GM20000 (cell line): ENCODE measurements around the gene SLC25A15.
A peak's percentile ranks its signal among the peaks of the same experiment; 100 is the strongest.

ENCODE experiments used
- DNase-seq: peaks from one replicate; pipeline ENCODE4 v3.0.0; 2012; ENCODE audit warnings: low spot score
- TF ChIP-seq, protein P1 (sequence below): IDR thresholded peaks from 2 replicates; pipeline ENCODE4 v1.5.1; 2012; ENCODE audit warnings: mild to moderate bottlenecking, control low read depth; ENCODE audit errors: extremely low read depth, missing control alignments

Gene SLC25A15

DNA sequence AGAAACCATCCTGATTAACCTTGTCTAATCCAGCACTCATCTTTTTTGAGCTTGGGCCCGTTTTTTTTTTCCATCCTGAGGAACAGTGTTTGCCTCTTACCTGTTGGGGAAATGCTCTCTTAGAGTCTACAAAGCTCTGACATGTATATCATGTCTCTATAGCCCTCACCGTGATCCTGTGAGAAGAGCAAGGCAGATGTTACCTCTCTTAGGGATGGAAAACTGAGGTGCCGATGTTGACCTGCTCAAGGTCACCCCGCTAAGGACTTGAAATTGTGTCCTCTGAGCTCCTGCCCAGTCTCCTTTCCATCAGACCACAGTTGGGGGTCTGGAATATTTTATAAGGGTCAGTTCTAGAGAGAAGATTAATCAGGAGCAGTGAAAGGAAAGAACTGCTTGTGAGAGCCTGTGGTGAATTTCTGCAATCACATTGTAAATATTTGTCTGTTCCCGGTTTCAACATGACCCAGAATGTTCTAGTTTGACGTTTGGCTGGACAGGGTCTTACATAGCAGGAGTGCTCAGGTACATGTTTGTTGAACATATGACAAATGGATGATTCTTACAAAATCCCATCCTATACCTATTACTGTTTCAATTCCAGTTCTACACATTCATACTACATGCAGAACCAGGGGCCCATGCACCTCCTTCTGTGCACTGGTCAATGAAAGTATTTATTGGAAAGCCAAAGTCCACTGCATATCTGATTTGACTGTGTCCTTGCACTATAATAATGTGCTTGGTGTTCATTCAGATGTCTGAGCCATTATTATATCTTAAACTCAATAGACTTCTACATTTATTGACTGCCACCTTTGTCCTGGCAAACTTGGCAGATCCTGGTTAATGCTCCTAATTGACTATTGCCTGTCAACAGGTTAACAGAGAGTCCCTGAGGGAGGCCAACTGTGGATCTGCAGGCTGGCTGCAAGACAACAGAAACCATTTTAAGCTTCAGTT lies 12.1 kb downstream of the SLC25A15 start:
- TF ChIP-seq, protein P1, sequence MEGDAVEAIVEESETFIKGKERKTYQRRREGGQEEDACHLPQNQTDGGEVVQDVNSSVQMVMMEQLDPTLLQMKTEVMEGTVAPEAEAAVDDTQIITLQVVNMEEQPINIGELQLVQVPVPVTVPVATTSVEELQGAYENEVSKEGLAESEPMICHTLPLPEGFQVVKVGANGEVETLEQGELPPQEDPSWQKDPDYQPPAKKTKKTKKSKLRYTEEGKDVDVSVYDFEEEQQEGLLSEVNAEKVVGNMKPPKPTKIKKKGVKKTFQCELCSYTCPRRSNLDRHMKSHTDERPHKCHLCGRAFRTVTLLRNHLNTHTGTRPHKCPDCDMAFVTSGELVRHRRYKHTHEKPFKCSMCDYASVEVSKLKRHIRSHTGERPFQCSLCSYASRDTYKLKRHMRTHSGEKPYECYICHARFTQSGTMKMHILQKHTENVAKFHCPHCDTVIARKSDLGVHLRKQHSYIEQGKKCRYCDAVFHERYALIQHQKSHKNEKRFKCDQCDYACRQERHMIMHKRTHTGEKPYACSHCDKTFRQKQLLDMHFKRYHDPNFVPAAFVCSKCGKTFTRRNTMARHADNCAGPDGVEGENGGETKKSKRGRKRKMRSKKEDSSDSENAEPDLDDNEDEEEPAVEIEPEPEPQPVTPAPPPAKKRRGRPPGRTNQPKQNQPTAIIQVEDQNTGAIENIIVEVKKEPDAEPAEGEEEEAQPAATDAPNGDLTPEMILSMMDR: no peak
- DNase-seq: no peak

DNA sequence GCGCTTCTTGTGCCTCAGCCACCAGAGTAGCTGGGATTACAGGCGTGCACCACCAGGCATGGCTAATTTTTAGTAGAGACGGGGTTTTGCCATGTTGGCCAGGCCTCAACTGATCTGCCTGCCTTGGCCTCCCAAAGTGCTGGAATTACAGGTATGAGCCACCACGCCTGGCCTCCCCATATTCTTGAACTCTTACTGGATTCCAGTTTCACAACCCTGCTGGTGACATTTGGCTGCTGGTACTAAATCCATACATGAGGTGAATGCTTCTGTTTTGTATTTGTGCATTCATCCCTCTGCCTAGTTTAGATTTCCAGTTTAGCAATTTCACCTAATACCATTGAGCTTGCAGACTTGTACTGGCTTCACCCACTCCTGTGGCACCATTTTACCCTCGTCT lies 13.9 kb downstream of the SLC25A15 start:
- TF ChIP-seq, protein P1: no peak
- DNase-seq: no peak

DNA sequence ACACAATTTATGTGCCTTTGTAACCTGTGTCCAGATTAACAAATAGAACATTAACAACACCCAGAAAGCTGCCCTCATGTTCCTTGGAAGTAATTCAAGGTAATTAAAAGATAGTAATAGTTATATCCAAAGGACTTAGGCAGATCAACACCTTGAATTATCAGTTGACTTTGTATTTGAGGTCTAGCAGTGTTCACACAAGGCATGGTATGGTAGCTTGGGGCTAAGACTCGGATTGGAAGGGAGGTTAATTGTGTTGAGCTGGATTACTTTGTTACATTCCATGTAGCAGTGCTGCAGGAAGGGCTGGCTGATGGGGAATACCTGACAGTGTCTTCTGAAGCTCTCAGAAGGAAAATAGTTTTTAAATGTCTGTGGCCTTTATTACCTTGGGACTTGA lies 16.8 kb downstream of the SLC25A15 start:
- no peak for DNase-seq
- TF ChIP-seq, protein P1: no peak

DNA sequence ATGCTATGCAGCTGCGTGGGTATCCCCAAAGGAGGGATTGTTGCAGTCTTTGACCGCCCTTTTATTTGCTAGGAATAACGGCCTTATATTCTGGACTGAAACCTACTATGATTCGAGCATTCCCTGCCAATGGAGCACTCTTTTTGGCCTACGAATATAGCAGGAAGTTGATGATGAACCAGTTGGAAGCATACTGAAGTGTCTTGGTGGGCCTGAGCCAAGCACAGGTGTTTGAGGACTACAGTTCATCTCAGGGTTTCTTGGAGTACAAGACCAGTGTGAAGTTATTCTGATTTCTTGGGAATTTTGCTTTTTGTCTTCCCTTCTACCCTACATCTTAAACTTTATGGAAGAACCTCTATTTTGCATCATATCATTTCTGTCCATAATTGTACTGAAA lies 20.1 kb downstream of the SLC25A15 start:
- DNase-seq: no peak
- TF ChIP-seq, protein P1: no peak

DNA sequence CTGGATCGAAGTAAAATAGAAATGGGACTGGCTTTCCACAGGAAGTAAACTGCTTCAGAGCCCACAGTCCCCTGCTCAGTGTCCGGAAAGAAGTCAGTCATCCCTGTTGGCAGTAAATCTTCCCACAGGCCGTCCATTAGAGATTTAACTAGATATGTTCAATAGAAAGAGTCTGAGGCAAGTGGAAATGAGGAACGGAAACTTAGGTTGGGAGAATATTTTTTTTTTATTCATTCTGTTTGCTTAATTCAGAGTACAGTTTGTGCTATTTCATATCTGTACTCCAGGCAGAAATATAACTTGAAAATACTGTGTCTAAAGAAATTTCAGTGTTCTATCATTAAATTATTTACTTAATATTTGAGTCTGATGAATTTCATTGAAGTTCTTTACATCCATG lies 22.7 kb downstream of the SLC25A15 start:
- no peak for DNase-seq

DNA sequence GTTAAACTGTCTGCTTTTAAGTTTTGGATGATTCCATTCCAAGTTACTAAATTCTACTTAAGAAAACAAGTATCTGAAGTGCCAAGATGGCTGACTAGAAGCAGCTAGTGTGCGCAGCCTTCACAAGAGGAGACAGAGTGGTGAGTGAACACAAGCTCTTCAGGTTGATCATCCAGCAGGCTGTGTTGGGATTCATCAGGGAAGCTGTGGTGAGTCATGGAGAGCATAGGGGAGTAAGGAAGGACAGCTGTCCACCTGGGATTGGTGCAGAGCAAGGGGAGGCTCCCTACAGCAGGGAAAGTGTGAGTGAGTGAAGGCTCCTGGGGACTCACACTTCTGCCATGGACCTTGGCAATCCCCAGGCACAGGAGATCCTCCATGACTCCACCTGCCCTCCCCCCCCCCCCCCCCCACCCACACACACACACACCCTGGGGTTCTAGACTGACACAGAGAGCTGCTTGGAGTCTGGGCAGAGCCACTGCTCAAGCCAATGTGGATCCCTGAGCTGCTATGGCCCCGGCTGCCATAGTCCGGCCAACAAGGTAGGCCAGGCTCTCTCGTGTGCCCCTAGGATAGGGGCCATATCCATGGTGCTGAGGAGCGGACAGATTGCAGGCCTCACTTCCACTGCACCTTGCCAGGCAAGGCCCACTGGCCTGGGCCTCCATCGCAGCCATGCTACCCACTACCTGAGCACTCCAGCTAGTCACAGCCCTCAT lies 23.5 kb downstream of the SLC25A15 start:
- TF ChIP-seq, protein P1: no peak
- DNase-seq: no peak

More for the DNA sequence above, 22.7 kb downstream of the SLC25A15 start:
- TF ChIP-seq, protein P1: no peak

DNA sequence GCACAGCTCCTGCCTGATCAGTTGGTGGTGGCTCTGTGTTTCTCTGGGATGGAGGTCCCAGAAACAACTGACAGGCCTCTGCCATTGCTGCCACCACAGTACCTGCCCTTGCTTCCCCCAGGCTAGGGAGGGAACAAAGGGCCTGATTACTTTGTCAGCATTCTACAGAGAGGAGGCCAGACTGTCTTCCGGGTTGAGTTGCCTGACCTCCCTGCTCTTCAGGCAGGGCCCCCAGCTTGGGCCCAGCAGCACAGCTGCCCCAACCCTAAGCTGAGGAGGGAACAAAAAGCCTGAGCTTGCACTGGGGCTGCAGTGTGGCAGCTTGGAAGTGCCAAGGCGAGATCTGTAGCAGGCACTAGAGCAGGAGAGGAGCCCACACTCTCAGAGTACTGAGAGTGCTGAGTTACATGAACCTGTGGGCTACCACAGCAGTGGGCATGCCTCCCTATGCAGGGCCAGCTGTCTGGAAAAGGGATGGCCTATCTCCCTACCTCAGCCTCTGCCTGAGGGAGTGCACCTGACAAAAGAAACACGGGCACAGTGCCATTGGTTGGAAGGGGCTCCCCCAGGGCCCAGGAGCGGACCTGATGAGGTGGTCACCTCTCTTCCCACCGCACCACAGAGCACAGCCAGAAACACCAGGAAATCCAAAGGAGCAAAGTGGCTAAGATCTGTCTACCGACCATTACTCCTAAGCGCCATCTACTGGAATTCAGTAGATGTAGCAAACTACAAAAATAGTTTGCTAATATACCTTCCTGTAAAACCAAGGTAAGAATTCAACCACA lies 24.4 kb downstream of the SLC25A15 start:
- TF ChIP-seq, protein P1: peak; percentile 46

More for the DNA sequence above, 24.4 kb downstream of the SLC25A15 start:
- DNase-seq: peak; percentile 49
